CD14-positive monocyte (primary cell): ENCODE data around the gene NRG3. TPM values are rescaled to one million over a fixed set of nuclear protein-coding genes. Genes with fewer than 3 reads are reported as not detected.

Source experiments
- DNase-seq, 3 donors: peaks; one replicate each; pipeline ENCODE4 v3.0.0-alpha.2; 2011 to 2022
- H2AFZ ChIP-seq: 2 replicates; pipeline ENCODE4 v1.6.0; 2012; ENCODE audit warnings: mild to moderate bottlenecking, low read depth, low read length, inconsistent platforms; ENCODE audit not compliant: insufficient read depth, poor library complexity, severe bottlenecking
- H3K27ac ChIP-seq, 2 donors: 1 replicate in 1 of 2; 2 replicates in 1 of 2; pipeline ENCODE4 v1.5.1; 2012 to 2013; ENCODE audit warnings: low read length in 2 of 2, control low read depth in 1 of 2, inconsistent platforms in 1 of 2, low read depth in 1 of 2, mild to moderate bottlenecking in 1 of 2
- H3K27me3 ChIP-seq, 2 donors: one replicate each; pipeline versions ENCODE4 v1.6.0 to v1.6.1; 2011 to 2013; ENCODE audit warnings: low read length in 2 of 2; ENCODE audit not compliant: control insufficient read depth in 2 of 2, insufficient read depth in 2 of 2
- H3K36me3 ChIP-seq, 2 donors: replicated peaks in 1 of 2; 1 replicate in 1 of 2; 2 replicates in 1 of 2; pipeline versions ENCODE4 v1.5.1 to v1.6.1; 2012 to 2013; ENCODE audit warnings: low read length in 2 of 2, control low read depth in 1 of 2, inconsistent platforms in 1 of 2, mild to moderate bottlenecking in 1 of 2; ENCODE audit not compliant: insufficient read depth in 2 of 2, control insufficient read depth in 1 of 2
- H3K4me1 ChIP-seq, 2 donors: 1 replicate in 1 of 2; 2 replicates in 1 of 2; pipeline versions ENCODE4 v1.5.1 to v1.6.1; 2012 to 2013; ENCODE audit warnings: low read length in 2 of 2, control low read depth in 1 of 2, inconsistent platforms in 1 of 2, mild to moderate bottlenecking in 1 of 2, moderate library complexity in 1 of 2; ENCODE audit not compliant: insufficient read depth in 2 of 2, control insufficient read depth in 1 of 2
- H3K4me2 ChIP-seq: replicated peaks from 2 replicates; pipeline ENCODE3; 2012; ENCODE audit warnings: low read length, moderate library complexity, mild to moderate bottlenecking; ENCODE audit not compliant: poor library complexity, severe bottlenecking; ENCODE audit errors: extremely low read depth
- H3K4me3 ChIP-seq, 3 experiments: fragments of 200-600 bp in 1 of 3; sonication (generic) in 1 of 3; replicated peaks in 1 of 3; 1 replicate in 2 of 3; 2 replicates in 1 of 3; pipeline ENCODE4 v1.5.1; 2011 to 2013; ENCODE audit warnings: low read length in 3 of 3, mild to moderate bottlenecking in 3 of 3, control low read depth in 2 of 3, low read depth in 2 of 3, inconsistent platforms in 1 of 3, moderate library complexity in 1 of 3
- H3K79me2 ChIP-seq: 2 replicates; pipeline ENCODE4 v1.6.0; 2012; ENCODE audit warnings: mild to moderate bottlenecking, control low read depth, inconsistent platforms, low read length, moderate library complexity; ENCODE audit not compliant: insufficient read depth
- H3K9ac ChIP-seq: 2 replicates; pipeline ENCODE4 v1.6.0; 2017; ENCODE audit warnings: low read length, mild to moderate bottlenecking; ENCODE audit not compliant: insufficient read depth, poor library complexity, severe bottlenecking
- H3K9me3 ChIP-seq, 2 donors: replicated peaks in 1 of 2; 1 replicate in 1 of 2; 2 replicates in 1 of 2; pipeline versions ENCODE4 v1.5.1 to v1.6.1; 2012 to 2013; ENCODE audit warnings: low read length in 2 of 2, control low read depth in 1 of 2; ENCODE audit not compliant: control insufficient read depth in 1 of 2, insufficient read depth in 1 of 2
- H4K20me1 ChIP-seq: 2 replicates; pipeline ENCODE4 v1.6.0; 2012; ENCODE audit warnings: mild to moderate bottlenecking, low read length, control low read depth, moderate library complexity; ENCODE audit not compliant: insufficient read depth
- H3K27ac Mint-ChIP-seq, 7 donors: one replicate each; pipeline ENCODE4 v1.8.0; 2020; ENCODE audit warnings: mild to moderate bottlenecking in 7 of 7, mixed read lengths in 7 of 7, moderate library complexity in 6 of 7, inconsistent platforms in 2 of 7
- H3K27me3 Mint-ChIP-seq, 3 donors: one replicate each; pipeline ENCODE4 v1.8.0; 2021 to 2022; ENCODE audit warnings: low read depth in 3 of 3, mild to moderate bottlenecking in 3 of 3, mixed read lengths in 3 of 3, moderate library complexity in 3 of 3, inconsistent platforms in 1 of 3
- H3K36me3 Mint-ChIP-seq, 2 donors: one replicate each; pipeline ENCODE4 v1.8.0; 2020; ENCODE audit warnings: mixed read lengths in 2 of 2, inconsistent platforms in 1 of 2, mild to moderate bottlenecking in 1 of 2
- H3K4me1 Mint-ChIP-seq: one replicate; pipeline ENCODE4 v1.8.0; 2020; ENCODE audit warnings: mild to moderate bottlenecking, mixed read lengths
- H3K4me3 Mint-ChIP-seq, 2 donors: one replicate each; pipeline ENCODE4 v1.8.0; 2020; ENCODE audit warnings: mild to moderate bottlenecking in 2 of 2, mixed read lengths in 2 of 2, moderate library complexity in 1 of 2
- H3K9me3 Mint-ChIP-seq, 7 donors: one replicate each; pipeline ENCODE4 v1.8.0; 2020 to 2022; ENCODE audit warnings: mixed read lengths in 7 of 7, mild to moderate bottlenecking in 6 of 7, moderate library complexity in 6 of 7, inconsistent platforms in 2 of 7
- CTCF ChIP-seq: fragments of 200-600 bp; IDR thresholded peaks from one replicate; pipeline ENCODE4 v1.8.0; 2022; ENCODE audit warnings: antibody characterized with exemption, mild to moderate bottlenecking
- WGBS: methylation state at CpG from one replicate; pipeline ENCODE4 v1.1.5; 2013; ENCODE audit warnings: missing lambda C conversion rate; ENCODE audit not compliant: insufficient coverage; 5-methylcytosine and 5-hydroxymethylcytosine counted together
- intact Hi-C, 2 donors: fragments of 100-400 bp; cut with micrococcal nuclease; formaldehyde crosslinking; loops; one replicate each; pipeline versions ENCODE4 v1.15.0 to v1.15.1; 2023
- polyA plus RNA-seq, 3 donors: library from polyadenylated mRNA; depleted of rRNA in 1 of 3; unstranded in 2 of 3; stranded (reverse) in 1 of 3; fragments of 300-500 nt in 2 of 3; fragments of >200 nt in 1 of 3; fragmentation: Illumina TruSeq in 2 of 3; gene quantifications; 1 replicate in 2 of 3; 2 replicates in 1 of 3; pipeline ENCODE4 v1.2.3, GENCODE V29; 2012 to 2021

The NRG3 gene
- polyA plus RNA-seq, 3 donors: not detected

DNA sequence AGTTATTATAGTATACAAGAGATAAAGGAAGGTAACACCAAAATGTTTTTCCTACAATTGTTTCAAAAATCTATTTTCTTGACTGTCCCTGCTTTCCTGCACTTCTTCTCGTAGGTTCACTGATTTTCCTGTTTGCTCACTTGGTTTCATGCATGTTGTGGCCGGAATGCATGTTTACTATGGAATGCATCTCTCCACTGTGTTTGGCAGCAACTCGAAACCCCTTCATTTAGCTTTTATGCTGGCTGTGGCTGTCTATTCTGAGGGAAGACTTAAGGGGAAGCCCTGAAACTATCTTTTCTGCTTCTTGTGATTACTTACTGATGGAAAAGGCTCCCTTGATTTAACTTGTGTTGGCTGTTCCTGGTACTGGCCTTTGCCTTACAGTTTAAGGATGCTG, 120.3 kb downstream of the NRG3 start:
- TF ChIP-seq CTCF: no peak
- Histone ChIP-seq H3K4me1 (no peaks in the 10 kb centered on the region), H2AFZ (no peak overlapping the region), H3K4me3 (no peak overlapping the region), H3K27ac (no peak overlapping the region), H3K9me3 (no peaks in the 10 kb centered on the region), H3K27me3 (no peaks in the 10 kb centered on the region), H3K79me2 (no peaks in the 10 kb centered on the region), H3K4me2 (no peak overlapping the region), H3K9ac (no peak overlapping the region), H4K20me1 (no peaks in the 10 kb centered on the region), H3K36me3 (no peaks in the 10 kb centered on the region)
- no peak overlapping the region for H3K27ac Mint-ChIP-seq
- peaks cover 0 to 2% (median 0%) of the 10 kb centered on the region in 3 donors for H3K27me3 Mint-ChIP-seq
- H3K36me3 Mint-ChIP-seq: no peaks in the 10 kb centered on the region
- no peaks in the 10 kb centered on the region for H3K4me1 Mint-ChIP-seq
- 80% methylated on average over 1 of the region's 3 CpGs for WGBS
- peaks cover 0 to 11% (median 1%) of the 10 kb centered on the region in 7 donors for H3K9me3 Mint-ChIP-seq
- no peak for DNase-seq
- no peak overlapping the region for H3K4me3 Mint-ChIP-seq
- intact Hi-C loops: no loop called here

DNA sequence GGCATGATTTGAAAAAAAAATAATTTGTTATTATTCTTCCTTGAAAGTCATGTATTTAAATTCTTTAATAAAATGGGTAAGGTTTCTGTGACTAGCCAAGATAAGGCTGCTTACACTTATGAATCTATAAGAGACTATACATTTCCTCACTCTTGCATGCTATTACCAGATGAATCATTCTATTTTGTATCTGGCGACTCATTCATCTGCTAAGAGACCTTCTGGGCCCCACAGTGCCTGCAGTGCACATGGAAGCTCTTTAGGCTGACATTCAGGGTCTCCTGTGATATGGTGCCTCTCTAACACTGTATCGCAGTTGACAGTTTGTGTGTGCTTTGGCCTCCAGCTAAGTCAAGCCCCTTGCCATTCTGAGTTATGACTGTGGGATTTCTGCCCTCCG, 121.9 kb downstream of the NRG3 start:
- Mint-ChIP-seq H3K4me1 (no peaks in the 10 kb centered on the region), H3K9me3 (peaks cover 0 to 11% (median 5%) of the 10 kb centered on the region in 7 donors), H3K27ac (no peak overlapping the region), H3K36me3 (no peaks in the 10 kb centered on the region), H3K4me3 (no peak overlapping the region), H3K27me3 (peaks cover 0 to 2% (median 0%) of the 10 kb centered on the region in 3 donors)
- H3K4me3 ChIP-seq: no peak overlapping the region
- TF ChIP-seq CTCF: no peak
- no peak for DNase-seq
- no peaks in the 10 kb centered on the region for H3K79me2 ChIP-seq
- no peak overlapping the region for H2AFZ ChIP-seq
- no peak overlapping the region for H3K9ac ChIP-seq
- H4K20me1 ChIP-seq: no peaks in the 10 kb centered on the region
- H3K27ac ChIP-seq: no peak overlapping the region
- intact Hi-C loops: no loop called here
- no peaks in the 10 kb centered on the region for H3K36me3 ChIP-seq
- no peaks in the 10 kb centered on the region for H3K9me3 ChIP-seq
- WGBS: 82% methylated on average over 3 of the region's 3 CpGs
- no peak overlapping the region for H3K4me2 ChIP-seq
- H3K4me1 ChIP-seq: no peaks in the 10 kb centered on the region
- no peaks in the 10 kb centered on the region for H3K27me3 ChIP-seq
